ENCODE data around the gene VAV2. TPM values are rescaled to one million over a fixed set of nuclear protein-coding genes. Genes with fewer than 3 reads are reported as not detected.

VAV2 gene
- total RNA-seq, 1 experiment from 2014 or later, result 24.7 TPM

DNA sequence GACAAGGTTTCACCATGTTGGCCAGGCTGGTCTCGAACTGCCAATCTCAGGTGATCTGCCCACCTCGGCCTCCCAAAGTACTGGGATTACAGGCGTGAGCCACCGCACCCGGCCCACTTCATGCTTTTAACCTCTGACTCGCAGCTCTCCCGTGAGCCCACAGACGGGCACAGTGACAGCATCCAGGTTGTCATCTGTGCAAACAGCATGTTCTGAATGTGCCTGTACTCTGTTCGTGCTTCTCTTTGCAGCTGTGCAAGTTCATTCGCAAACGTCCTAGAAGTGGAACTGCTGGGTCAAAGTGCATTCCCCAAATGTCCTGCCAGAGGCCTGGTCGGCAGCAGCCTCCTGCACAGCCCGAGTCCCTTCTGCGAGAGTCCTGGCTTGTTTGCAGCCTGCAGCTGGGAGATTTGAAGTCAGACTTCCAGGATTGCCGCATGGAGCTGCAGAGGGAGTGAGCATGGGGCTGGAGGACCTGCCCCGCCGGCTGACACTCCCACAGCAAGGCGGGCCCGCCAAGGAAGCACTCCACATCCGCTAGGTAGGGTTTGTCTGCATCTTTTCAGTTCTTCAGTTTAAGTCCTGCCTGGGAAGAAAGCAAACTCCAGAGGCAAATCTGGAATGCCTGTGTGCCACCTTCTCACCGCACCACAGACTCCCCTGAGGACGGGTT is 36.6 kb upstream of the VAV2 start:
- no peaks in the 10 kb centered on the region for H3K36me3 ChIP-seq (ENCODE audit: control insufficient read depth, insufficient read depth, low read length)
- no peak for DNase-seq (ENCODE audit: low read depth, low spot score)
- no peaks in the 10 kb centered on the region for H3K27me3 ChIP-seq (ENCODE audit: control insufficient read depth, insufficient read depth, low read length)
- H3K4me1 ChIP-seq (ENCODE audit: control insufficient read depth, insufficient read depth, low read length), result peaks cover 6% of the 10 kb centered on the region
- ChIA-PET CTCF (no interaction called here), POLR2A (no interaction called here)
- in situ Hi-C loops (cut with HindIII; ENCODE audit: low pct_unique_long_range_greater_than_20kb, low sequenced_read_pairs) (no loop called here), intact Hi-C loops (cut with micrococcal nuclease; ENCODE audit: unreplicated experiment) (no loop called here)
- H3K4me3 ChIP-seq (ENCODE audit: low read depth in 2 of 2, low read length in 2 of 2), result no peak overlapping the region
- H3K27ac ChIP-seq (ENCODE audit: low read length), result no peak overlapping the region
- no TSS peak for BruUV-seq (replicated peaks)
- no peak for TF ChIP-seq TCF7L2 (IDR thresholded peaks at IDR 0.05; ENCODE audit: low read depth, low read length)
- TF ChIP-seq, protein P1, sequence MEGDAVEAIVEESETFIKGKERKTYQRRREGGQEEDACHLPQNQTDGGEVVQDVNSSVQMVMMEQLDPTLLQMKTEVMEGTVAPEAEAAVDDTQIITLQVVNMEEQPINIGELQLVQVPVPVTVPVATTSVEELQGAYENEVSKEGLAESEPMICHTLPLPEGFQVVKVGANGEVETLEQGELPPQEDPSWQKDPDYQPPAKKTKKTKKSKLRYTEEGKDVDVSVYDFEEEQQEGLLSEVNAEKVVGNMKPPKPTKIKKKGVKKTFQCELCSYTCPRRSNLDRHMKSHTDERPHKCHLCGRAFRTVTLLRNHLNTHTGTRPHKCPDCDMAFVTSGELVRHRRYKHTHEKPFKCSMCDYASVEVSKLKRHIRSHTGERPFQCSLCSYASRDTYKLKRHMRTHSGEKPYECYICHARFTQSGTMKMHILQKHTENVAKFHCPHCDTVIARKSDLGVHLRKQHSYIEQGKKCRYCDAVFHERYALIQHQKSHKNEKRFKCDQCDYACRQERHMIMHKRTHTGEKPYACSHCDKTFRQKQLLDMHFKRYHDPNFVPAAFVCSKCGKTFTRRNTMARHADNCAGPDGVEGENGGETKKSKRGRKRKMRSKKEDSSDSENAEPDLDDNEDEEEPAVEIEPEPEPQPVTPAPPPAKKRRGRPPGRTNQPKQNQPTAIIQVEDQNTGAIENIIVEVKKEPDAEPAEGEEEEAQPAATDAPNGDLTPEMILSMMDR (IDR thresholded peaks at IDR 0.05), result no peak
- TF ChIP-seq REST (IDR thresholded peaks at IDR 0.05; ENCODE audit: insufficient read depth in 1 of 2, low read depth in 2 of 2, low read length in 1 of 2), result no peak
- TF ChIP-seq POLR2AphosphoS5 (IDR thresholded peaks at IDR 0.05; ENCODE audit: low read depth, low read length), result no peak
- TF ChIP-seq SIN3A (IDR thresholded peaks at IDR 0.05; ENCODE audit: borderline replicate concordance, insufficient read depth, low read depth, low read length), result no peak
- no peaks in the 10 kb centered on the region for H3K9me3 ChIP-seq (ENCODE audit: control insufficient read depth, insufficient read depth, low read depth, low read length)
- no peak for ATAC-seq

DNA sequence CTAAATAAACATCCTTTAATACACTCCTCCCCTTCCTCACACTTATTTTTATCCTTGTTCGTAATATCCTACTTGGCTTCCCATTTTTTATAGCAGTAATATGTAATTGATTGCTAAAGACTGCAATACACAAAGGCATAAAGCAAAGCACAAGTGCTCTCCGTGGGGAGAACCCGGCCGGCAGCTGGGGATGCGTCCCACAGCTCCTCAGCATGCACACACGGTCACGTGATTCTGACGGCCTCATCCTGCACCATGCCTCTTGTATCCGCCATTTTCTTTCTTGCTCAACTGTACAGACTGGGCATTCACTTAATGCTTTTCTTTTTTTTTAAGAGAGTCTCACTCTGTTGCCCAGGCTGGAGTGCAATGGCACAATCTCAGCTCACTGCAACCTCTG is 36.0 kb upstream of the VAV2 start:
- intact Hi-C loops (cut with micrococcal nuclease; ENCODE audit: unreplicated experiment) (no loop called here), in situ Hi-C loops (cut with HindIII; ENCODE audit: low pct_unique_long_range_greater_than_20kb, low sequenced_read_pairs) (no loop called here)
- H3K27ac ChIP-seq (ENCODE audit: low read length), result no peak overlapping the region
- ATAC-seq (no peak), DNase-seq (ENCODE audit: low read depth, low spot score) (no peak)
- peaks cover 6% of the 10 kb centered on the region for H3K4me1 ChIP-seq (ENCODE audit: control insufficient read depth, insufficient read depth, low read length)
- H3K4me3 ChIP-seq (ENCODE audit: low read depth in 2 of 2, low read length in 2 of 2), result no peak overlapping the region
- H3K27me3 ChIP-seq (ENCODE audit: control insufficient read depth, insufficient read depth, low read length), result no peaks in the 10 kb centered on the region
- no peak for TF ChIP-seq SIN3A (IDR thresholded peaks at IDR 0.05; ENCODE audit: borderline replicate concordance, insufficient read depth, low read depth, low read length)
- TF ChIP-seq POLR2AphosphoS5 (IDR thresholded peaks at IDR 0.05; ENCODE audit: low read depth, low read length), result no peak
- TF ChIP-seq TCF7L2 (IDR thresholded peaks at IDR 0.05; ENCODE audit: low read depth, low read length), result no peak
- no peak for TF ChIP-seq REST (IDR thresholded peaks at IDR 0.05; ENCODE audit: insufficient read depth in 1 of 2, low read depth in 2 of 2, low read length in 1 of 2)
- TF ChIP-seq, protein P1 (IDR thresholded peaks at IDR 0.05), result no peak
- H3K36me3 ChIP-seq (ENCODE audit: control insufficient read depth, insufficient read depth, low read length), result no peaks in the 10 kb centered on the region
- BruUV-seq (replicated peaks), result no TSS peak
- ChIA-PET CTCF (no interaction called here), POLR2A (no interaction called here)
- H3K9me3 ChIP-seq (ENCODE audit: control insufficient read depth, insufficient read depth, low read depth, low read length), result no peaks in the 10 kb centered on the region
